Neuron (in vitro differentiated cells): Measurements from ENCODE around the gene ARPC2.

Experiments
- H2AFZ ChIP-seq: one replicate; pipeline ENCODE4 v1.6.1; 2013; ENCODE audit warnings: low read depth, mild to moderate bottlenecking, inconsistent platforms, low read length, moderate library complexity
- H3K27me3 ChIP-seq: one replicate; pipeline ENCODE4 v1.6.1; 2013; ENCODE audit warnings: low read length; ENCODE audit not compliant: insufficient read depth
- H3K36me3 ChIP-seq: one replicate; pipeline ENCODE4 v1.6.1; 2013; ENCODE audit warnings: low read length; ENCODE audit not compliant: insufficient read depth
- H3K4me1 ChIP-seq: one replicate; pipeline ENCODE4 v1.6.1; 2013; ENCODE audit warnings: low read length; ENCODE audit not compliant: insufficient read depth
- H3K4me3 ChIP-seq: 2 replicates; pipeline ENCODE4 v1.5.1; 2013; ENCODE audit warnings: mild to moderate bottlenecking, low read length, moderate library complexity
- H3K9me3 ChIP-seq: one replicate; pipeline ENCODE4 v1.6.1; 2013; ENCODE audit warnings: low read length

The ARPC2 gene

GRCh38 chr2:218284106-218284811 lies 67.3 kb downstream of the ARPC2 start:
- Histone ChIP-seq H3K36me3 (no peaks in the 10 kb centered on the region), H3K4me1 (peaks cover 10% of the 10 kb centered on the region), H3K4me3 (no peak overlapping the region)

GRCh38 chr2:218285604-218286003 lies 68.6 kb downstream of the ARPC2 start:
- no peaks in the 10 kb centered on the region for H3K9me3 ChIP-seq
- no peak overlapping the region for H2AFZ ChIP-seq
- no peak overlapping the region for H3K4me3 ChIP-seq
- peaks cover 10% of the 10 kb centered on the region for H3K4me1 ChIP-seq
- no peaks in the 10 kb centered on the region for H3K36me3 ChIP-seq
- H3K27me3 ChIP-seq: no peaks in the 10 kb centered on the region

More at GRCh38 chr2:218284106-218284811, 67.3 kb downstream of the ARPC2 start:
- Histone ChIP-seq H3K27me3 (no peaks in the 10 kb centered on the region), H2AFZ (no peak overlapping the region), H3K9me3 (no peaks in the 10 kb centered on the region)

GRCh38 chr2:218286570-218287459 lies 69.8 kb downstream of the ARPC2 start:
- peaks cover 3% of the 10 kb centered on the region for H3K27me3 ChIP-seq
- peaks cover 10% of the 10 kb centered on the region for H3K4me1 ChIP-seq
- H2AFZ ChIP-seq: peak overlapping the region; percentile 56
- peak overlapping the region; percentile 19 for H3K4me3 ChIP-seq
- no peaks in the 10 kb centered on the region for H3K36me3 ChIP-seq
- no peaks in the 10 kb centered on the region for H3K9me3 ChIP-seq

- Histone ChIP-seq H3K27me3 (peaks cover 15% of the 10 kb centered on the region), H3K9me3 (no peaks in the 10 kb centered on the region), H2AFZ (no peak overlapping the region), H3K4me3 (no peak overlapping the region), H3K4me1 (peaks cover 10% of the 10 kb centered on the region), H3K36me3 (no peaks in the 10 kb centered on the region)
Measured at GRCh38 chr2:218289639-218290315, 72.8 kb downstream of the ARPC2 start.

- Histone ChIP-seq H3K9me3 (no peaks in the 10 kb centered on the region), H3K27me3 (peaks cover 15% of the 10 kb centered on the region), H3K4me3 (no peak overlapping the region), H2AFZ (no peak overlapping the region), H3K4me1 (peaks cover 10% of the 10 kb centered on the region), H3K36me3 (no peaks in the 10 kb centered on the region)
Measured at GRCh38 chr2:218290316-218291261, 73.6 kb downstream of the ARPC2 start.

GRCh38 chr2:218291318-218292047 lies 74.5 kb downstream of the ARPC2 start:
- no peak overlapping the region for H3K4me3 ChIP-seq
- H3K9me3 ChIP-seq: no peaks in the 10 kb centered on the region
- peaks cover 15% of the 10 kb centered on the region for H3K27me3 ChIP-seq
- peaks cover 7% of the 10 kb centered on the region for H3K4me1 ChIP-seq
- no peak overlapping the region for H2AFZ ChIP-seq
- H3K36me3 ChIP-seq: no peaks in the 10 kb centered on the region

- Histone ChIP-seq H3K4me1 (no peaks in the 10 kb centered on the region), H3K9me3 (no peaks in the 10 kb centered on the region), H3K36me3 (no peaks in the 10 kb centered on the region), H3K27me3 (peaks cover 15% of the 10 kb centered on the region), H3K4me3 (no peak within 1 kb of the TSS), H2AFZ (peak within 1 kb of the TSS; percentile 37)
Measured at GRCh38 chr2:218292048-218293014, 75.3 kb downstream of the ARPC2 start, which contains the start of gene TMBIM1. TSS of gene TMBIM1 (minus strand) at chr2:218292503. CDS start at chr2:218282141, 10,362 bp downstream.

- no peaks in the 10 kb centered on the region for H3K36me3 ChIP-seq
- H3K4me3 ChIP-seq: no peak overlapping the region
- H3K27me3 ChIP-seq: peaks cover 15% of the 10 kb centered on the region
- no peak overlapping the region for H2AFZ ChIP-seq
- no peaks in the 10 kb centered on the region for H3K4me1 ChIP-seq
- no peaks in the 10 kb centered on the region for H3K9me3 ChIP-seq
Measured at GRCh38 chr2:218293715-218294429, 76.9 kb downstream of the ARPC2 start.

GRCh38 chr2:218294430-218295022 lies 77.5 kb downstream of the ARPC2 start:
- no peak overlapping the region for H3K4me3 ChIP-seq
- no peak overlapping the region for H2AFZ ChIP-seq
- no peaks in the 10 kb centered on the region for H3K9me3 ChIP-seq
- H3K4me1 ChIP-seq: no peaks in the 10 kb centered on the region
- peaks cover 15% of the 10 kb centered on the region for H3K27me3 ChIP-seq
- no peaks in the 10 kb centered on the region for H3K36me3 ChIP-seq

GRCh38 chr2:218295029-218295428 lies 78.0 kb downstream of the ARPC2 start:
- Histone ChIP-seq H3K9me3 (no peaks in the 10 kb centered on the region), H3K36me3 (no peaks in the 10 kb centered on the region), H3K27me3 (peaks cover 15% of the 10 kb centered on the region), H3K4me1 (no peaks in the 10 kb centered on the region), H3K4me3 (no peak overlapping the region), H2AFZ (no peak overlapping the region)
